ENCODE results near the gene C10orf95. TPM values are rescaled to one million over a fixed set of nuclear protein-coding genes. Genes with fewer than 3 reads are reported as not detected.

The C10orf95 gene
- total and polyA plus RNA-seq, 2 of the 13 experiments (the other 11 are each of a cell fraction or from before 2014, with no cell fraction given), result 0.05 to 0.07 TPM

DNA sequence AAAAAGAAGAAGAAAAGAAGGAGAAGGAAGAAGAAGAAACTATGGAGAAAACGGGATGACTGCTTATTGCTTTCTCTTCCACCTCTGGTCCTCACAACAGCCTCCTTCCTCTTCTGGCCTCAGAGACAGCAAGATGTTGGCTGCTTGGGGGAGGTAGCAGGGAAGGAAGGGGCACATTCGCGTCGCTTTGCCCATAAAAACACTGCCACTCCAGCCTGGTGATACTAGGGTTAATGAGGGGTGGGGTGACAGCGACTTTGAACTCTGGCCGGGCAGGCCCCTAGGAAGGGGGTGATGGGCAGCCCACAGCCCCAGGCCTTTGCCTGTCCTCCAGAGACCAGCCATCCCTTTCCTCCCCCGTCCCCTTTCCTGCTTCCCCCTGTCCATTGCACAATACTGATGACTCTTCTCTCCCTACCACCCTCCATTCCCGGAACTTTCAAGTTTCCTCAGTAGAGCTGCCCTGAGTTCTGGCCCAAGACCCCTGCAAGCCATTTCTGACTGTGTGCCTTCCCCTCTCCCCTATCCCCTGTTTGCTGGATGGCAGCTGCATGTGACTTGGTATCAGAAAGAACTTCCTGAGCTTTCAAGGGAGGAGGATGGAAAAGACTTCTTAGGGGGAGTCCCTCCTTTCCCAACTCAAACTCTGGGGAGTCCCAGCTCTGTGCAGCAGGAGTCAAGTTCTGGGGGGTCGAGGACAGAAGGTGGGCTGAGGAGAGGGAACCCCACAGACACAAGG is 16.8 kb downstream of the C10orf95 start (continued):
- TF ChIP-seq FOXA1 (IDR thresholded peaks at IDR 0.05), result no peak
- TF ChIP-seq FOXA1 (CRISPR knock-in tag; IDR thresholded peaks at IDR 0.05), result no peak
- TF ChIP-seq, protein P1, sequence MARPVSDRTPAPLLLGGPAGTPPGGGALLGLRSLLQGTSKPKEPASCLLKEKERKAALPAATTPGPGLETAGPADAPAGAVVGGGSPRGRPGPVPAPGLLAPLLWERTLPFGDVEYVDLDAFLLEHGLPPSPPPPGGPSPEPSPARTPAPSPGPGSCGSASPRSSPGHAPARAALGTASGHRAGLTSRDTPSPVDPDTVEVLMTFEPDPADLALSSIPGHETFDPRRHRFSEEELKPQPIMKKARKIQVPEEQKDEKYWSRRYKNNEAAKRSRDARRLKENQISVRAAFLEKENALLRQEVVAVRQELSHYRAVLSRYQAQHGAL (CRISPR knock-in tag; IDR thresholded peaks at IDR 0.05; ENCODE audit: not compliant biosample characterization), result no peak
- TF ChIP-seq, protein P2, sequence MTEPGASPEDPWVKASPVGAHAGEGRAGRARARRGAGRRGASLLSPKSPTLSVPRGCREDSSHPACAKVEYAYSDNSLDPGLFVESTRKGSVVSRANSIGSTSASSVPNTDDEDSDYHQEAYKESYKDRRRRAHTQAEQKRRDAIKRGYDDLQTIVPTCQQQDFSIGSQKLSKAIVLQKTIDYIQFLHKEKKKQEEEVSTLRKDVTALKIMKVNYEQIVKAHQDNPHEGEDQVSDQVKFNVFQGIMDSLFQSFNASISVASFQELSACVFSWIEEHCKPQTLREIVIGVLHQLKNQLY (CRISPR knock-in tag; IDR thresholded peaks at IDR 0.05), result no peak
- no peak for TF ChIP-seq STAG1 (CRISPR knock-in tag; IDR thresholded peaks at IDR 0.05)
- TF ChIP-seq, protein P3, sequence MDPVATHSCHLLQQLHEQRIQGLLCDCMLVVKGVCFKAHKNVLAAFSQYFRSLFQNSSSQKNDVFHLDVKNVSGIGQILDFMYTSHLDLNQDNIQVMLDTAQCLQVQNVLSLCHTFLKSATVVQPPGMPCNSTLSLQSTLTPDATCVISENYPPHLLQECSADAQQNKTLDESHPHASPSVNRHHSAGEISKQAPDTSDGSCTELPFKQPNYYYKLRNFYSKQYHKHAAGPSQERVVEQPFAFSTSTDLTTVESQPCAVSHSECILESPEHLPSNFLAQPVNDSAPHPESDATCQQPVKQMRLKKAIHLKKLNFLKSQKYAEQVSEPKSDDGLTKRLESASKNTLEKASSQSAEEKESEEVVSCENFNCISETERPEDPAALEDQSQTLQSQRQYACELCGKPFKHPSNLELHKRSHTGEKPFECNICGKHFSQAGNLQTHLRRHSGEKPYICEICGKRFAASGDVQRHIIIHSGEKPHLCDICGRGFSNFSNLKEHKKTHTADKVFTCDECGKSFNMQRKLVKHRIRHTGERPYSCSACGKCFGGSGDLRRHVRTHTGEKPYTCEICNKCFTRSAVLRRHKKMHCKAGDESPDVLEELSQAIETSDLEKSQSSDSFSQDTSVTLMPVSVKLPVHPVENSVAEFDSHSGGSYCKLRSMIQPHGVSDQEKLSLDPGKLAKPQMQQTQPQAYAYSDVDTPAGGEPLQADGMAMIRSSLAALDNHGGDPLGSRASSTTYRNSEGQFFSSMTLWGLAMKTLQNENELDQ (CRISPR knock-in tag; IDR thresholded peaks at IDR 0.05; ENCODE audit: borderline replicate concordance), result no peak
- no peak for TF ChIP-seq MED8 (CRISPR knock-in tag; IDR thresholded peaks at IDR 0.05; ENCODE audit: insufficient replicate concordance)
- TF ChIP-seq, protein P4, sequence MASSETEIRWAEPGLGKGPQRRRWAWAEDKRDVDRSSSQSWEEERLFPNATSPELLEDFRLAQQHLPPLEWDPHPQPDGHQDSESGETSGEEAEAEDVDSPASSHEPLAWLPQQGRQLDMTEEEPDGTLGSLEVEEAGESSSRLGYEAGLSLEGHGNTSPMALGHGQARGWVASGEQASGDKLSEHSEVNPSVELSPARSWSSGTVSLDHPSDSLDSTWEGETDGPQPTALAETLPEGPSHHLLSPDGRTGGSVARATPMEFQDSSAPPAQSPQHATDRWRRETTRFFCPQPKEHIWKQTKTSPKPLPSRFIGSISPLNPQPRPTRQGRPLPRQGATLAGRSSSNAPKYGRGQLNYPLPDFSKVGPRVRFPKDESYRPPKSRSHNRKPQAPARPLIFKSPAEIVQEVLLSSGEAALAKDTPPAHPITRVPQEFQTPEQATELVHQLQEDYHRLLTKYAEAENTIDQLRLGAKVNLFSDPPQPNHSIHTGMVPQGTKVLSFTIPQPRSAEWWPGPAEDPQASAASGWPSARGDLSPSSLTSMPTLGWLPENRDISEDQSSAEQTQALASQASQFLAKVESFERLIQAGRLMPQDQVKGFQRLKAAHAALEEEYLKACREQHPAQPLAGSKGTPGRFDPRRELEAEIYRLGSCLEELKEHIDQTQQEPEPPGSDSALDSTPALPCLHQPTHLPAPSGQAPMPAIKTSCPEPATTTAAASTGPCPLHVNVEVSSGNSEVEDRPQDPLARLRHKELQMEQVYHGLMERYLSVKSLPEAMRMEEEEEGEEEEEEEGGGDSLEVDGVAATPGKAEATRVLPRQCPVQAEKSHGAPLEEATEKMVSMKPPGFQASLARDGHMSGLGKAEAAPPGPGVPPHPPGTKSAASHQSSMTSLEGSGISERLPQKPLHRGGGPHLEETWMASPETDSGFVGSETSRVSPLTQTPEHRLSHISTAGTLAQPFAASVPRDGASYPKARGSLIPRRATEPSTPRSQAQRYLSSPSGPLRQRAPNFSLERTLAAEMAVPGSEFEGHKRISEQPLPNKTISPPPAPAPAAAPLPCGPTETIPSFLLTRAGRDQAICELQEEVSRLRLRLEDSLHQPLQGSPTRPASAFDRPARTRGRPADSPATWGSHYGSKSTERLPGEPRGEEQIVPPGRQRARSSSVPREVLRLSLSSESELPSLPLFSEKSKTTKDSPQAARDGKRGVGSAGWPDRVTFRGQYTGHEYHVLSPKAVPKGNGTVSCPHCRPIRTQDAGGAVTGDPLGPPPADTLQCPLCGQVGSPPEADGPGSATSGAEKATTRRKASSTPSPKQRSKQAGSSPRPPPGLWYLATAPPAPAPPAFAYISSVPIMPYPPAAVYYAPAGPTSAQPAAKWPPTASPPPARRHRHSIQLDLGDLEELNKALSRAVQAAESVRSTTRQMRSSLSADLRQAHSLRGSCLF (CRISPR knock-in tag; IDR thresholded peaks at IDR 0.05; ENCODE audit: borderline replicate concordance), result no peak
- no peak for TF ChIP-seq HDAC6 (IDR thresholded peaks at IDR 0.05; ENCODE audit: low read depth, low read length)
- TF ChIP-seq, protein P5, sequence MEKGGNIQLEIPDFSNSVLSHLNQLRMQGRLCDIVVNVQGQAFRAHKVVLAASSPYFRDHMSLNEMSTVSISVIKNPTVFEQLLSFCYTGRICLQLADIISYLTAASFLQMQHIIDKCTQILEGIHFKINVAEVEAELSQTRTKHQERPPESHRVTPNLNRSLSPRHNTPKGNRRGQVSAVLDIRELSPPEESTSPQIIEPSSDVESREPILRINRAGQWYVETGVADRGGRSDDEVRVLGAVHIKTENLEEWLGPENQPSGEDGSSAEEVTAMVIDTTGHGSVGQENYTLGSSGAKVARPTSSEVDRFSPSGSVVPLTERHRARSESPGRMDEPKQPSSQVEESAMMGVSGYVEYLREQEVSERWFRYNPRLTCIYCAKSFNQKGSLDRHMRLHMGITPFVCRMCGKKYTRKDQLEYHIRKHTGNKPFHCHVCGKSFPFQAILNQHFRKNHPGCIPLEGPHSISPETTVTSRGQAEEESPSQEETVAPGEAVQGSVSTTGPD (CRISPR knock-in tag; IDR thresholded peaks at IDR 0.05), result no peak
- TF ChIP-seq TBX2 (CRISPR knock-in tag; IDR thresholded peaks at IDR 0.05; ENCODE audit: borderline replicate concordance), result no peak
- no peak for TF ChIP-seq KMT2A (CRISPR knock-in tag; IDR thresholded peaks at IDR 0.05)
- TF ChIP-seq ZBTB7B (CRISPR knock-in tag; IDR thresholded peaks at IDR 0.05), result peak; percentile 45; the same call in 1 of the 2 replicates
- no peak for TF ChIP-seq RNF2 (conservative IDR thresholded peaks at IDR 0.05; ENCODE audit: low read depth)
- no peak for TF ChIP-seq MEF2D (CRISPR knock-in tag; IDR thresholded peaks at IDR 0.05)
- TF ChIP-seq NFE2 (CRISPR knock-in tag; IDR thresholded peaks at IDR 0.05), result no peak
- no peak for TF ChIP-seq KLF11 (CRISPR knock-in tag; IDR thresholded peaks at IDR 0.05)
- TF ChIP-seq RAD51 (IDR thresholded peaks at IDR 0.05; ENCODE audit: borderline replicate concordance), result no peak
- no peak for TF ChIP-seq EED (CRISPR knock-in tag; IDR thresholded peaks at IDR 0.05)
- no peak for TF ChIP-seq CHCHD3 (CRISPR knock-in tag; IDR thresholded peaks at IDR 0.05)
- TF ChIP-seq ZNF589 (CRISPR knock-in tag; conservative IDR thresholded peaks at IDR 0.05), result no peak; the same call in 1 of the 2 replicates
